GM18526 (cell line): ENCODE results near the gene POLR3E.

ENCODE experiments used
- POLR2A ChIP-seq: IDR thresholded peaks from 3 replicates; pipeline ENCODE4 v1.6.1; 2011; ENCODE audit not compliant: insufficient read length; ENCODE audit errors: extremely low read depth

Gene POLR3E

GRCh38 chr16:22356930-22357634 lies 59.9 kb downstream of the POLR3E start:
- TF ChIP-seq POLR2A, result no peak

- TF ChIP-seq POLR2A, result no peak
Observed at GRCh38 chr16:22357635-22357971, 60.4 kb downstream of the POLR3E start.

- TF ChIP-seq POLR2A, result no peak
Observed at GRCh38 chr16:22358000-22358399, 60.8 kb downstream of the POLR3E start.

GRCh38 chr16:22359679-22360078 lies 62.5 kb downstream of the POLR3E start:
- no peak for TF ChIP-seq POLR2A

- TF ChIP-seq POLR2A, result no peak
Observed at GRCh38 chr16:22360963-22361659, 63.9 kb downstream of the POLR3E start.

- no peak for TF ChIP-seq POLR2A
Observed at GRCh38 chr16:22364241-22364640, 67.0 kb downstream of the POLR3E start.

- TF ChIP-seq POLR2A, result no peak
Observed at GRCh38 chr16:22366371-22366770, 69.2 kb downstream of the POLR3E start.

- TF ChIP-seq POLR2A, result no peak
Observed at GRCh38 chr16:22366889-22367288, 69.7 kb downstream of the POLR3E start.

GRCh38 chr16:22369221-22369811 lies 72.1 kb downstream of the POLR3E start:
- no peak for TF ChIP-seq POLR2A

GRCh38 chr16:22370038-22370820 lies 73.0 kb downstream of the POLR3E start:
- TF ChIP-seq POLR2A, result no peak

GRCh38 chr16:22372882-22373661 lies 75.9 kb downstream of the POLR3E start:
- no peak for TF ChIP-seq POLR2A

- no peak for TF ChIP-seq POLR2A
Observed at GRCh38 chr16:22373662-22374310, 76.6 kb downstream of the POLR3E start.

GRCh38 chr16:22374311-22375116 lies 77.3 kb downstream of the POLR3E start, which contains the start of gene CDR2:
TSS of gene CDR2 (minus strand) at chr16:22374619. CDS start at chr16:22374309, 310 bp downstream.
- TF ChIP-seq POLR2A, result peak; percentile 91
